ENCODE measurements around the gene SPATA22.
"Not testable (repeated sequence)": the region's sequence is repeated elsewhere in the genome, so short reads cannot be mapped to it uniquely, and the experiment has no call there.

Gene SPATA22

GRCh38 chr17:3471599-3471998 is at the start of gene SPATA22:
SPATA22 (minus strand) TSS chr17:3471819; CDS start chr17:3469325, 2,494 bp downstream.
- DNase-seq: no peak

- DNase-seq: not testable (repeated sequence)
These were observed 47.9 kb upstream of the SPATA22 start for GRCh38 chr17:3519472-3519871.

- DNase-seq: no peak
These were observed 43.3 kb upstream of the SPATA22 start for GRCh38 chr17:3514873-3515272.

- not testable (repeated sequence) for DNase-seq
These were observed 42.5 kb upstream of the SPATA22 start for GRCh38 chr17:3514167-3514566.

GRCh38 chr17:3513305-3514035 is 41.9 kb upstream of the SPATA22 start:
- no peak for DNase-seq

GRCh38 chr17:3512505-3513171 is 41.0 kb upstream of the SPATA22 start:
- DNase-seq: no peak

- no peak for DNase-seq
These were observed 40.4 kb upstream of the SPATA22 start for GRCh38 chr17:3511852-3512504.

- no peak for DNase-seq
These were observed 38.5 kb upstream of the SPATA22 start for GRCh38 chr17:3510090-3510489.

- no peak for DNase-seq
These were observed 36.2 kb upstream of the SPATA22 start for GRCh38 chr17:3507869-3508268.

- no peak for DNase-seq
These were observed 35.5 kb upstream of the SPATA22 start for GRCh38 chr17:3507071-3507470.

- no peak for DNase-seq
These were observed 34.4 kb upstream of the SPATA22 start for GRCh38 chr17:3506054-3506453.

GRCh38 chr17:3505008-3505407 is 33.4 kb upstream of the SPATA22 start:
- DNase-seq: no peak

GRCh38 chr17:3503285-3503684 is 31.7 kb upstream of the SPATA22 start:
- no peak for DNase-seq

- no peak for DNase-seq
These were observed 30.8 kb upstream of the SPATA22 start for GRCh38 chr17:3502466-3502865.

- no peak for DNase-seq
These were observed 29.7 kb upstream of the SPATA22 start for GRCh38 chr17:3501344-3501743.

- DNase-seq: no peak
These were observed 25.5 kb upstream of the SPATA22 start for GRCh38 chr17:3497101-3497500.

- DNase-seq: no peak
These were observed 14.0 kb upstream of the SPATA22 start for GRCh38 chr17:3485481-3486068.

- DNase-seq: no peak
These were observed 11.2 kb upstream of the SPATA22 start for GRCh38 chr17:3482852-3483251.

GRCh38 chr17:3479988-3480387 is 8.4 kb upstream of the SPATA22 start:
- no peak for DNase-seq

GRCh38 chr17:3475812-3476610 is 4.4 kb upstream of the SPATA22 start, which contains the start of gene ASPA:
ASPA (plus strand) TSS chr17:3475997; CDS start chr17:3476160, 163 bp downstream.
- no peak for DNase-seq

- no peak for DNase-seq
These were observed 3.6 kb upstream of the SPATA22 start for GRCh38 chr17:3475251-3475685.

GRCh38 chr17:3474212-3474611 is 2.6 kb upstream of the SPATA22 start:
- DNase-seq: no peak

GRCh38 chr17:3472137-3472536 is 518 bp upstream of the SPATA22 start:
- no peak for DNase-seq

All from NCI-H1417 (cell line).